GM23338 (cell line): ENCODE measurements around the gene DRG2. TPM values are rescaled to one million over a fixed set of nuclear protein-coding genes. Genes with fewer than 3 reads are reported as not detected.

Experiments
- ATAC-seq: fragments of 200-7000 bp; cut with Tn5 transposase; 3 replicates; pipeline ENCODE4 v1.9.1; 2020
- DNase-seq: peaks from one replicate; pipeline ENCODE4 v3.0.0-alpha.2; 2015; ENCODE audit warnings: low spot score
- H2AFZ ChIP-seq: fragments of 200-600 bp; sonication (generic); 2 replicates; pipeline ENCODE4 v1.8.0; 2016; ENCODE audit warnings: antibody characterized with exemption, mild to moderate bottlenecking, moderate library complexity
- H3F3A ChIP-seq: fragments of 200-600 bp; sonication (generic); replicated peaks from 2 replicates; pipeline ENCODE4 v1.8.0; 2017; ENCODE audit warnings: antibody characterized with exemption, mixed run types, low read depth
- H3K27ac ChIP-seq: fragments of 200-600 bp; sonication (generic); 2 replicates; pipeline ENCODE4 v1.6.1; 2016; ENCODE audit warnings: low read depth
- H3K27me3 ChIP-seq: fragments of 200-600 bp; sonication (generic); 2 replicates; pipeline ENCODE4 v1.8.0; 2016; ENCODE audit warnings: mild to moderate bottlenecking, mixed run types, moderate library complexity; ENCODE audit not compliant: insufficient read depth
- H3K36me3 ChIP-seq: fragments of 200-600 bp; sonication (generic); 2 replicates; pipeline ENCODE4 v1.8.0; 2016; ENCODE audit warnings: mild to moderate bottlenecking; ENCODE audit not compliant: insufficient read depth
- H3K4me1 ChIP-seq: fragments of 200-600 bp; sonication (generic); 2 replicates; pipeline ENCODE4 v1.8.0; 2016; ENCODE audit warnings: mild to moderate bottlenecking, moderate library complexity; ENCODE audit not compliant: insufficient read depth
- H3K4me2 ChIP-seq: fragments of 200-600 bp; sonication (generic); 2 replicates; pipeline ENCODE4 v1.7.1; 2017; ENCODE audit warnings: mixed run types
- H3K4me3 ChIP-seq: fragments of 200-600 bp; sonication (generic); 2 replicates; pipeline ENCODE4 v1.6.1; 2016; ENCODE audit warnings: mixed run types
- H3K79me2 ChIP-seq: fragments of 200-600 bp; sonication (generic); replicated peaks from 2 replicates; pipeline ENCODE4 v1.8.0; 2017; ENCODE audit warnings: mild to moderate bottlenecking; ENCODE audit not compliant: insufficient read depth
- H3K9me2 ChIP-seq: fragments of 200-600 bp; sonication (generic); 2 replicates; pipeline ENCODE4 v1.8.0; 2017; ENCODE audit not compliant: insufficient read depth
- H4K20me1 ChIP-seq: fragments of 200-600 bp; sonication (generic); replicated peaks from 2 replicates; pipeline ENCODE4 v1.8.0; 2017; ENCODE audit warnings: mild to moderate bottlenecking; ENCODE audit not compliant: insufficient read depth
- H3K27ac Mint-ChIP-seq: 2 replicates; pipeline ENCODE4 v1.8.0; 2020; ENCODE audit warnings: inconsistent platforms, mild to moderate bottlenecking, moderate library complexity, mixed read lengths
- H3K27me3 Mint-ChIP-seq: 3 replicates; pipeline ENCODE4 v1.8.0; 2022; ENCODE audit warnings: low read depth, mild to moderate bottlenecking, moderate library complexity, mixed read lengths, inconsistent platforms; ENCODE audit not compliant: insufficient read depth, poor library complexity
- H3K36me3 Mint-ChIP-seq: 3 replicates; pipeline ENCODE4 v1.8.0; 2021; ENCODE audit warnings: low read depth, mild to moderate bottlenecking, inconsistent platforms, moderate library complexity, mixed read lengths
- H3K4me1 Mint-ChIP-seq: 3 replicates; pipeline ENCODE4 v1.8.0; 2020; ENCODE audit warnings: mild to moderate bottlenecking, inconsistent platforms, mixed read lengths
- H3K4me3 Mint-ChIP-seq: 3 replicates; pipeline ENCODE4 v1.8.0; 2021; ENCODE audit warnings: moderate library complexity, mild to moderate bottlenecking, inconsistent platforms, mixed read lengths
- H3K9me3 Mint-ChIP-seq: 3 replicates; pipeline ENCODE4 v1.8.0; 2020; ENCODE audit warnings: moderate library complexity, mild to moderate bottlenecking, inconsistent platforms, mixed read lengths
- CREB1 ChIP-seq: fragments of 250-450 bp; sonication (Bioruptor Pico); IDR thresholded peaks from 2 replicates; pipeline ENCODE4 v1.5.0; 2020; ENCODE audit warnings: low read depth, mild to moderate bottlenecking, moderate library complexity
- ETS1 ChIP-seq: IDR thresholded peaks from 2 replicates; pipeline ENCODE4 v1.6.1; 2016; ENCODE audit warnings: antibody characterized with exemption
- EZH2 ChIP-seq: fragments of 200-600 bp; sonication (generic); IDR thresholded peaks from one replicate; pipeline ENCODE4 v1.8.0; 2017; ENCODE audit warnings: antibody characterized with exemption, mild to moderate bottlenecking, low read depth; ENCODE audit not compliant: unreplicated experiment
- EZH2phosphoT487 ChIP-seq: fragments of 200-600 bp; sonication (generic); IDR thresholded peaks from one replicate; pipeline ENCODE4 v1.8.1; 2018; ENCODE audit warnings: antibody characterized with exemption; ENCODE audit not compliant: unreplicated experiment
- JUNB ChIP-seq: IDR thresholded peaks from one replicate; pipeline ENCODE4 v1.6.1; 2016; ENCODE audit warnings: antibody characterized with exemption; ENCODE audit not compliant: unreplicated experiment
- NANOG ChIP-seq: IDR thresholded peaks from 2 replicates; pipeline ENCODE4 v1.6.1; 2016; ENCODE audit warnings: antibody characterized with exemption, borderline replicate concordance
- POLR2AphosphoS5 ChIP-seq: IDR thresholded peaks from 2 replicates; pipeline ENCODE4 v1.6.1; 2016; ENCODE audit warnings: antibody characterized with exemption, low read depth
- STAT1 ChIP-seq: IDR thresholded peaks from one replicate; pipeline ENCODE4 v1.6.1; 2016; ENCODE audit warnings: antibody characterized with exemption; ENCODE audit not compliant: unreplicated experiment
- ZNF114 ChIP-seq: fragments of 250-450 bp; sonication (Bioruptor Pico); IDR thresholded peaks from 2 replicates; pipeline ENCODE4 v1.5.0; 2020; ENCODE audit warnings: mild to moderate bottlenecking, moderate library complexity
- polyA plus RNA-seq: library from polyadenylated mRNA; unstranded; fragments of >200 nt; fragmentation: Nextera tagmentation; extraction: Ambion mirVana; gene quantifications from 2 replicates; pipeline ENCODE4 v1.2.1, GENCODE V29; 2016
- total RNA-seq: library from RNA; depleted of rRNA; stranded (reverse); fragments of >200 nt; shearing (Covaris generic); gene quantifications from 2 replicates; pipeline ENCODE4 v1.2.3, GENCODE V29; 2014
- TF ChIP-seq, protein P1 (sequence below), 2 experiments: fragments of 200-600 bp in 1 of 2; sonication (generic) in 1 of 2; conservative IDR thresholded peaks; 2 replicates each; pipeline versions ENCODE4 v1.5.1 to v1.6.1; 2016 to 2017; ENCODE audit warnings: antibody characterized with exemption in 2 of 2, low read depth in 2 of 2, mild to moderate bottlenecking in 2 of 2, moderate library complexity in 1 of 2
- TF ChIP-seq, protein P2 (sequence below): fragments of 250-450 bp; sonication (Bioruptor Pico); IDR thresholded peaks from 2 replicates; pipeline ENCODE4 v1.5.0; 2020; ENCODE audit warnings: mild to moderate bottlenecking, moderate library complexity

DRG2 gene
- total and polyA plus RNA-seq, 2 experiments from 2014 or later = 36.2 to 48.0 TPM

- H2AFZ ChIP-seq = no peak overlapping the region
- no peak overlapping the region for H3K4me3 Mint-ChIP-seq
- H3K79me2 ChIP-seq = no peaks in the 10 kb centered on the region; the same call in 1 of the 2 replicates
- no peak overlapping the region for H3K4me3 ChIP-seq
- no peak for ATAC-seq
- peaks cover 4% of the 10 kb centered on the region; the same call in 1 of the 2 replicates for H3K4me1 ChIP-seq
- H4K20me1 ChIP-seq = no peaks in the 10 kb centered on the region
- no peak overlapping the region for H3K27ac Mint-ChIP-seq
- H3K4me1 Mint-ChIP-seq = peaks cover 6% of the 10 kb centered on the region
- H3K36me3 ChIP-seq = no peaks in the 10 kb centered on the region
- no peaks in the 10 kb centered on the region for H3K9me3 Mint-ChIP-seq
- no peak for TF ChIP-seq ETS1
- DNase-seq = no peak
- no peaks in the 10 kb centered on the region; the same call in 2 of the 3 replicates for H3K36me3 Mint-ChIP-seq
- H3K27ac ChIP-seq = no peak overlapping the region
- no peaks in the 10 kb centered on the region for H3F3A ChIP-seq
- no peak overlapping the region for H3K4me2 ChIP-seq
- H3K9me2 ChIP-seq = no peaks in the 10 kb centered on the region
- H3K27me3 Mint-ChIP-seq = peaks cover 14% of the 10 kb centered on the region
- H3K27me3 ChIP-seq = no peaks in the 10 kb centered on the region
Measured at GRCh38 chr17:18148586-18148985, 60.8 kb downstream of the DRG2 start.

DNA sequence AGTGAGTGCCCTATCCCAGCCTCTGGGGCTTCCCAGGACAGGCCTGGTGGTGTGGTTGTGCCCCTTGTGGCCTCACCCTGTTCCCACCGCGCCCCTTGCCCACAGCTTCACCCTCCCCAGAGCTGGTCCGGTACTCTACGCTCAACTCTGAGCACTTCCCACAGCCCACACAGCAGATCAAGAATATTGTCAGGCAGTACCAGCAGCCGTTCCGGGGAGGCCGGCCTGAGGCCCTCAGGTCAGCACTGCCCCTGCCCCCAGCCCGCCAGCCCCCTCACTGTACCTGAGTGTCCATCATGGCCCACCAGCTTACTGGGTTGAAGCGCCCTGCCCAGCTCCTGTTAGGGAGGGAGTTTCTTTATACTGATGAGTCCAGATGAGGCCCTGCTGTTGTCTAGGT lies 63.5 kb downstream of the DRG2 start:
- 0 out of 2 replicates have a peak, but pooled peaks cover 3% of the 10 kb centered on the region for H3F3A ChIP-seq
- no peaks in the 10 kb centered on the region for H3K36me3 ChIP-seq
- ATAC-seq (no peak), DNase-seq (no peak)
- H3K4me2 ChIP-seq = no peak overlapping the region
- no peak overlapping the region for H2AFZ ChIP-seq
- Mint-ChIP-seq H3K36me3 (no peaks in the 10 kb centered on the region; the same call in 2 of the 3 replicates), H3K27ac (0 out of 2 replicates have a peak overlapping the region, but pooled peaks have one; percentile 48), H3K9me3 (no peaks in the 10 kb centered on the region), H3K4me3 (no peak overlapping the region), H3K27me3 (peaks cover 10% of the 10 kb centered on the region), H3K4me1 (peaks cover 9% of the 10 kb centered on the region)
- H3K9me2 ChIP-seq = no peaks in the 10 kb centered on the region
- H4K20me1 ChIP-seq = no peaks in the 10 kb centered on the region
- no peak overlapping the region for H3K4me3 ChIP-seq
- no peaks in the 10 kb centered on the region; the same call in 1 of the 2 replicates for H3K79me2 ChIP-seq
- H3K27ac ChIP-seq = no peak overlapping the region
- H3K27me3 ChIP-seq = no peaks in the 10 kb centered on the region
- peaks cover 9% of the 10 kb centered on the region; the same call in 1 of the 2 replicates for H3K4me1 ChIP-seq
- TF ChIP-seq STAT1 (no peak), ETS1 (no peak), POLR2AphosphoS5 (no peak), NANOG (no peak), EZH2phosphoT487 (no peak), ZNF114 (CRISPR knock-in tag) (no peak), EZH2 (no peak), CREB1 (CRISPR knock-in tag) (no peak), JUNB (no peak)
- TF ChIP-seq, protein P1, sequence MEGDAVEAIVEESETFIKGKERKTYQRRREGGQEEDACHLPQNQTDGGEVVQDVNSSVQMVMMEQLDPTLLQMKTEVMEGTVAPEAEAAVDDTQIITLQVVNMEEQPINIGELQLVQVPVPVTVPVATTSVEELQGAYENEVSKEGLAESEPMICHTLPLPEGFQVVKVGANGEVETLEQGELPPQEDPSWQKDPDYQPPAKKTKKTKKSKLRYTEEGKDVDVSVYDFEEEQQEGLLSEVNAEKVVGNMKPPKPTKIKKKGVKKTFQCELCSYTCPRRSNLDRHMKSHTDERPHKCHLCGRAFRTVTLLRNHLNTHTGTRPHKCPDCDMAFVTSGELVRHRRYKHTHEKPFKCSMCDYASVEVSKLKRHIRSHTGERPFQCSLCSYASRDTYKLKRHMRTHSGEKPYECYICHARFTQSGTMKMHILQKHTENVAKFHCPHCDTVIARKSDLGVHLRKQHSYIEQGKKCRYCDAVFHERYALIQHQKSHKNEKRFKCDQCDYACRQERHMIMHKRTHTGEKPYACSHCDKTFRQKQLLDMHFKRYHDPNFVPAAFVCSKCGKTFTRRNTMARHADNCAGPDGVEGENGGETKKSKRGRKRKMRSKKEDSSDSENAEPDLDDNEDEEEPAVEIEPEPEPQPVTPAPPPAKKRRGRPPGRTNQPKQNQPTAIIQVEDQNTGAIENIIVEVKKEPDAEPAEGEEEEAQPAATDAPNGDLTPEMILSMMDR (conservative IDR thresholded peaks at IDR 0.05; ENCODE audit: low read depth in 2 of 2) = no peak
- TF ChIP-seq, protein P2, sequence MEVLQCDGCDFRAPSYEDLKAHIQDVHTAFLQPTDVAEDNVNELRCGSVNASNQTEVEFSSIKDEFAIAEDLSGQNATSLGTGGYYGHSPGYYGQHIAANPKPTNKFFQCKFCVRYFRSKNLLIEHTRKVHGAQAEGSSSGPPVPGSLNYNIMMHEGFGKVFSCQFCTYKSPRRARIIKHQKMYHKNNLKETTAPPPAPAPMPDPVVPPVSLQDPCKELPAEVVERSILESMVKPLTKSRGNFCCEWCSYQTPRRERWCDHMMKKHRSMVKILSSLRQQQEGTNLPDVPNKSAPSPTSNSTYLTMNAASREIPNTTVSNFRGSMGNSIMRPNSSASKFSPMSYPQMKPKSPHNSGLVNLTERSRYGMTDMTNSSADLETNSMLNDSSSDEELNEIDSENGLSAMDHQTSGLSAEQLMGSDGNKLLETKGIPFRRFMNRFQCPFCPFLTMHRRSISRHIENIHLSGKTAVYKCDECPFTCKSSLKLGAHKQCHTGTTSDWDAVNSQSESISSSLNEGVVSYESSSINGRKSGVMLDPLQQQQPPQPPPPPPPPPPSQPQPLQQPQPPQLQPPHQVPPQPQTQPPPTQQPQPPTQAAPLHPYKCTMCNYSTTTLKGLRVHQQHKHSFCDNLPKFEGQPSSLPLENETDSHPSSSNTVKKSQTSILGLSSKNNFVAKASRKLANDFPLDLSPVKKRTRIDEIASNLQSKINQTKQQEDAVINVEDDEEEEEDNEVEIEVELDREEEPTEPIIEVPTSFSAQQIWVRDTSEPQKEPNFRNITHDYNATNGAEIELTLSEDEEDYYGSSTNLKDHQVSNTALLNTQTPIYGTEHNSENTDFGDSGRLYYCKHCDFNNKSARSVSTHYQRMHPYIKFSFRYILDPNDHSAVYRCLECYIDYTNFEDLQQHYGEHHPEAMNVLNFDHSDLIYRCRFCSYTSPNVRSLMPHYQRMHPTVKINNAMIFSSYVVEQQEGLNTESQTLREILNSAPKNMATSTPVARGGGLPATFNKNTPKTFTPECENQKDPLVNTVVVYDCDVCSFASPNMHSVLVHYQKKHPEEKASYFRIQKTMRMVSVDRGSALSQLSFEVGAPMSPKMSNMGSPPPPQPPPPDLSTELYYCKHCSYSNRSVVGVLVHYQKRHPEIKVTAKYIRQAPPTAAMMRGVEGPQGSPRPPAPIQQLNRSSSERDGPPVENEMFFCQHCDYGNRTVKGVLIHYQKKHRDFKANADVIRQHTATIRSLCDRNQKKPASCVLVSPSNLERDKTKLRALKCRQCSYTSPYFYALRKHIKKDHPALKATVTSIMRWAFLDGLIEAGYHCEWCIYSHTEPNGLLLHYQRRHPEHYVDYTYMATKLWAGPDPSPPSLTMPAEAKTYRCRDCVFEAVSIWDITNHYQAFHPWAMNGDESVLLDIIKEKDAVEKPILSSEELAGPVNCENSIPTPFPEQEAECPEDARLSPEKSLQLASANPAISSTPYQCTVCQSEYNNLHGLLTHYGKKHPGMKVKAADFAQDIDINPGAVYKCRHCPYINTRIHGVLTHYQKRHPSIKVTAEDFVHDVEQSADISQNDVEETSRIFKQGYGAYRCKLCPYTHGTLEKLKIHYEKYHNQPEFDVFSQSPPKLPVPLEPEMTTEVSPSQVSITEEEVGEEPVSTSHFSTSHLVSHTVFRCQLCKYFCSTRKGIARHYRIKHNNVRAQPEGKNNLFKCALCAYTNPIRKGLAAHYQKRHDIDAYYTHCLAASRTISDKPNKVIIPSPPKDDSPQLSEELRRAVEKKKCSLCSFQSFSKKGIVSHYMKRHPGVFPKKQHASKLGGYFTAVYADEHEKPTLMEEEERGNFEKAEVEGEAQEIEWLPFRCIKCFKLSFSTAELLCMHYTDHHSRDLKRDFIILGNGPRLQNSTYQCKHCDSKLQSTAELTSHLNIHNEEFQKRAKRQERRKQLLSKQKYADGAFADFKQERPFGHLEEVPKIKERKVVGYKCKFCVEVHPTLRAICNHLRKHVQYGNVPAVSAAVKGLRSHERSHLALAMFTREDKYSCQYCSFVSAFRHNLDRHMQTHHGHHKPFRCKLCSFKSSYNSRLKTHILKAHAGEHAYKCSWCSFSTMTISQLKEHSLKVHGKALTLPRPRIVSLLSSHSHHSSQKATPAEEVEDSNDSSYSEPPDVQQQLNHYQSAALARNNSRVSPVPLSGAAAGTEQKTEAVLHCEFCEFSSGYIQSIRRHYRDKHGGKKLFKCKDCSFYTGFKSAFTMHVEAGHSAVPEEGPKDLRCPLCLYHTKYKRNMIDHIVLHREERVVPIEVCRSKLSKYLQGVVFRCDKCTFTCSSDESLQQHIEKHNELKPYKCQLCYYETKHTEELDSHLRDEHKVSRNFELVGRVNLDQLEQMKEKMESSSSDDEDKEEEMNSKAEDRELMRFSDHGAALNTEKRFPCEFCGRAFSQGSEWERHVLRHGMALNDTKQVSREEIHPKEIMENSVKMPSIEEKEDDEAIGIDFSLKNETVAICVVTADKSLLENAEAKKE (CRISPR knock-in tag) = no peak
